IPS DF 19.7 (cell line): ENCODE data around the gene PGAM5.

Experiments
- DNase-seq: peaks from one replicate; pipeline ENCODE4 v3.0.0-alpha.2; 2013; ENCODE audit warnings: low read depth, low spot score

The PGAM5 gene

DNA sequence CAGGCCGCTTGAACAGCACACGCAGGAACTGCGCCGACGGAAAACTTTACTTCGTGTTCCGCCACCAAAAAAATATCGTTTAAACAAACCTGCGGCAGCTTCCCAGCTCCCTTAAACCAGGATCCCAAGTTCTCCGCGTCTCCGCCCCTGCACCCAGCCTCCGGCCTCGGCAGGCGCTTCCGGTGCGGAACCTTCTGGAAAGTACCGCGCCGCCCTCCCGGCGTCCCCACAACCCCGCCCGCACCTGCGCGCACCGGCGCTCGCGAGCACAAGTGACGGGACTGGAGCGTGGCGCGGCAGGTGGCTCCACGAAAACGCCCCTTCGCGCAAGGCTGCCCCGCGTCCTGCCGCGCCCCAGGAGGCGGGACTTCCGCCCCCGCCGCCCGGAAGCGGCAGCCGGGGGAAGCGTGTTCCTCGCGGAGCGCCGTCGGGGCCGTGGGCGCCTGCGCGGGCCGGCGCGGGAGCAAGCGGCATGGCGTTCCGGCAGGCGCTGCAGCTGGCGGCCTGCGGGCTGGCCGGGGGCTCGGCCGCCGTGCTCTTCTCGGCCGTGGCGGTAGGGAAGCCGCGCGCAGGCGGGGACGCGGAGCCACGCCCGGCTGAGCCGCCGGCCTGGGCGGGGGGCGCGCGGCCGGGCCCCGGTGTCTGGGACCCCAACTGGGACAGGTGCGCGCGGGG, at the start of gene PGAM5:
Gene PGAM5, plus strand, starts transcription at position 438 of the 675 bp plus-strand sequence. Its CDS starts 35 bp downstream, at position 473.
- DNase-seq: no peak

DNA sequence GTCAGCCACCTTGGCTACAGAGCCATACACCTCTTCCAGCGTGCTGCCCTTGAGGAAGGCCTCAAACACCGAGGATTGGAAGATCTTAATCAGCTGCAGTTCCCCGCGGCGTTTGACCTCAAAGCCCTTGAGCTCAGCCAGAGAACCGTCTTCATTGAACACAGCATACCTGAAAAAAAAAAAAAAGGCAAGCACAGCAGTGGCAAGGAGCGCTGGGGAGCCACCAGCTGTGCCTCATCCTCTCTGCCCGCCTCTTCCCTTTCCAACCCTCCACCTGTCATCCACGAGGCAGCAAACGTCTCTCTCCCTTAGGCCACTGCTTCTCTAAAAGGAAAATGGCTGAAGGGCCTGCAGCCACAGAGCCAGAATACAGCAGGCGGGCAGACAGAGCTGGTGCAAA, 49.6 kb upstream of the PGAM5 start:
- DNase-seq: no peak

DNA sequence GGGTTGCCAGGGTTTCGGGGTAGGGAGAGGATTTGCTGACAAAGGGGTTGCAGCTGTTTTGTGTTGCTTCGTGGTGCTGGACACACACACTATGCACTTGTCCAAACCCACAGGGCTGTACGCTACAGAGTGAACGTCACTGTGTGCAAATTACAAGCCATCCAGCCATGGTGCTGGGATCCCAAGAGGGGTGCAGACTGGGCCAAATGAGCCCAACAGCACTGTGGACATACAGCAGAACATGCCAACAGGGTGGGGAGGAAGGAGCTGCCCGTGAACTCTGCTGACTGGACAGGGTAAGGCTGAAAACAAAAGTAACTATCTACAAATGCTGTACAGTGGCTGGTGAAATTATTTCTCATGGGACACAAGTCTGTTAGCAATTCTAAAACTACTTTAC, 48.7 kb upstream of the PGAM5 start:
- DNase-seq: no peak

DNA sequence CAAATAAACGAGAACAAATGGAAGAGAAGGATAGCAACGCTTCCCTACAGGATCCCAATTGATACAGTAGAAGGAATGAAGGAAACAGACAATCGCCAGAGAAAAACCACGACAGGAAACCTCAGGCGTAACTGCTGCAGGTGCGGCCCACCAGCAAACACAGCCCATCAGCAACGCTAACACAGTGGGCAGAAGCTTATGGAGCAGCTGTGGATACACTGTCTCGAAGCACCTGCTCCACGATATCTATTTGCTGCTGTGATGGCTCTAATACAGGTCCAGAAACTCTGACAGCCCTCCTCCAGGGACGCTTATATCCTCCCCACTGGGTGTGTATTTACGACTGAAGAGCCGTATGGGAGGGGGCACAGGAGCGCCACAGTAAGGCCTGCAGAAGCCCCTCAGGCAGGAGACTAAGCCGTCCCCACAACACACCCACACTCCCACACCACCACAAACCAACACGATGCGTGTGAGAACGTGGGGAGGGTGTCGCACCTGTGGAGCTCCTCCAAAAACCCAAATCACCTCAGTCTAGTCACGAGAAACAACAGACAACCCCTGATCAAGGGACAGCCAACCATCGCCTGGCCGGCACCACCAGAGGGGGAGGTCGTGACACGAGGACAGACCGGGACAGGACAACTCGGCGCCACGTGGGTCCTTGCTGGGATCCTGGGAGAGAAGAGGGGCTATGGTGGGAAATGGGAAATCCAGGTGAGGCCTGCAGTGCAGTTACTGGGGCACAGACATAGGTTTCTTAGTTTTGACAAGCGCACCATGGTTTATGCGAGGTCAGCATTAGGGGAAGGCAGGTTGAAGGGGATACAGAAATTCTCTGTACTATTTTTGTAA, 47.5 kb upstream of the PGAM5 start:
- DNase-seq: no peak

DNA sequence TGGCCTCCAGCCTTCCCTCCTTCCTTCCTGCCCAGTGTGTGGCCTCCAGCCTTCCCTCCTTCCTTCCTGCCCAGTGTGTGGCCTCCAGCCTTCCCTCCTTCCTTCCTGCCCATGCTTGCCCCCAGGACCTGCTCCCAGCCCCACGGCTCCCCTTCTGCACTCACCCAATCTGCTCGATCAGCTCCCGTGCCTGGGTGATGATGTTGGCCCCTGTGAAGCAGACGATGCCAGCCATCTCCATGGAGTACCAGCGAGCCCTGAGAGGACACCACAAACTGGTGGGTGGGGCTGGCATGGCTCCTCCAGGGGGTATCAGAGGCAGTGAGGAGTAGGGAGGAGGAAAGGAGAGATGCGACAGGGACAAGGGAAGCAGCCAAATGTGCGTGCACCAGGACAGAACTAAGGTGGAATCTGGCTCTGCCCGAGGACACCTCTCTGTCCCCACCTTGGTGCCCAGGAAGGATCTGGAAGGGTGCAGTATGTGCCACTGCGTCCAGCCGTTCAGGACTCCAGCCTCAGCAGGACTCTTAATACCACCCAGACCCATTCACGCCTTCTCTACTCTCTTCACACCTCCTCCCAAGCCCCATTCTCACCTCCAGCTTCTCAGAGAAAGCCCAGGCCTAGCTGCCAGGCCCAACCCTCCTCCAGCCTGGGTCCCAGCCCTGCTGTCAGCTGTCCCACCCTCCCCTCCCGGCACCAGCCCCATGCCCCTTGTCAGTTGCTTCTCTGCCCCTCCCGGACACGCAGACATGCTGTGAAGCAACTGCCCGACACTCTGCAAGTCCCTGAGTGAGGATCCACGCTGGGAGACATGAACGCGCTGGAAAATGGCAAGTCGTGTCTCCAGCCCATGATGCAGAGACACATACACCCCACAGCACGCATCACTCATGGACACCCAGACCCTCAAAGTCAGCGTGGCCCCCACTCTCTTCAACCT, 46.2 kb upstream of the PGAM5 start:
- no peak for DNase-seq

DNA sequence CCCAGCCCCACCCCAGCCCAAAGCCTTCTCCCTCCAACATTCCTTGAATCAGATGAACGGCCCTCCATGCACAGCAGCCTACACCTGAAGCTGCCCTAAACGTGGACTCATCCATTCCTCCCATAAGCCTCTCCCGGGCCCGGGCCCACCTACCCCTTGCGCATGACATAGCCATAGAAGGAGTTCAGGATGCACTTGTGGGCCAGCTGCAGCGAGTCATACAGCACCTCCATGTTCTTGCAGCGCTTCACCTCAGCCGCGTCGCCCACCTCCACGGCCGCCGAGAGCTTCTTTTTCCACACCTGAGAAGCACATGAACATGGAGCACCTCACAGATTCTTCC, 45.5 kb upstream of the PGAM5 start:
- DNase-seq: no peak

DNA sequence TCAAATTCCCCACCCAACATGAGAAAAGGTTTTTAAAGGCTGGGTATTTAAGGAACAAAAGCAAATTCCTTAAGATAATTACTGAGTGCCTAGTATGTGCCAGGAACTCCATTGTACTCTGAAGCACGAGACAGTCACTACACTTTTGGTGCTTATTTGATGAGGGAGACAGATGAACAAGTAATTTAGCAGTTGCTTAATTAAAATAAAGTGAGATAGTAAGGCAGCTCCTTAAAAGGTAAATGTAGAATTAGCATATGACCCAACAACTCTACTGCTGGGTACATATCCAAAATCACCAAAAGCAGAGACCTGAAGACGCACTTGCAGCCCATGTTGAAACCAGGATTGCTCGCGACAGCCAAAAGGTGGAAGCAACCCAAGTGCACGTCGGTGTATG, 44.8 kb upstream of the PGAM5 start:
- DNase-seq: no peak

DNA sequence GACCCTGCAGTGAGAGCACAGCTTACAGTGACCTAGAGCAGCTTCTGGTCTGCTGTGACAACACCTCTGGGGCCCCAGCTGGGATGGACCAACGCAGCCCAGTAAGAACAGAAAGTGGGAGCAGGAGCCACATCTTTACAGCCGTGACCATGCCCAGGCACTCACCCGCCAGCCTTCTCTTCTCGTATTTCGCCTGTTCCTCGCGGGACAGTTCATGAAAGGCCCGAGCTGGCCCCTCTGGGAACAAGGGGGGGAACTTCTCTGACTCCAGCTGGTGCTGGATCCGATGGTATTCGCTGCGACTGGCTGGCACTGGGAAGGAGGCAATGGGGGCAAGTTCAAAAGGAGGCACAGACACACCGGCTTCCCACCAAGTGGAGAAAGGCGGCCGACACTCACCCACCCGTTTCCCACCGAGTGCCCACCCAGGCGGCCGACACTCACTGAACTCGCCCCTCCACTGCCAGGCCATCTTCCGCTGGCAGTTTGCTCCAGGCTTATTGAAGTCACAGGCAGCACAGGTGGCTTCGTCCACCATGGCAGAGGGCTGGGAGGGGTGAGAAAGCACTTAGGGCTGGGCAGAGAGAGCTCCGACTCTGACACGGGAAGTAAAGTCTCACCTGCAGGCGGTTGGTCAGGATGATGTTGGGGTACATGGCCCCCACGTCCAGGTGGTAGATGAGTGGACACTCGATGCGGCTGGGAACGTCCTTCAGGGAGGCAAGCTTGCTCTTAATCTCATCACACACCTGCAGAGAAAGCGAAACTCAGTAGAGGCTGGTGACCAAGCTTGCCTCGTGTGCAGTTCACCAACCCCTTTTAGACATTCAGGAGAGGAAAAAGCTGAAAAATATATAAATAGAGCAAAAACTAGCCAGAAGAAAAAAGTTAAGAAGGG, 42.2 kb upstream of the PGAM5 start:
- DNase-seq: no peak

DNA sequence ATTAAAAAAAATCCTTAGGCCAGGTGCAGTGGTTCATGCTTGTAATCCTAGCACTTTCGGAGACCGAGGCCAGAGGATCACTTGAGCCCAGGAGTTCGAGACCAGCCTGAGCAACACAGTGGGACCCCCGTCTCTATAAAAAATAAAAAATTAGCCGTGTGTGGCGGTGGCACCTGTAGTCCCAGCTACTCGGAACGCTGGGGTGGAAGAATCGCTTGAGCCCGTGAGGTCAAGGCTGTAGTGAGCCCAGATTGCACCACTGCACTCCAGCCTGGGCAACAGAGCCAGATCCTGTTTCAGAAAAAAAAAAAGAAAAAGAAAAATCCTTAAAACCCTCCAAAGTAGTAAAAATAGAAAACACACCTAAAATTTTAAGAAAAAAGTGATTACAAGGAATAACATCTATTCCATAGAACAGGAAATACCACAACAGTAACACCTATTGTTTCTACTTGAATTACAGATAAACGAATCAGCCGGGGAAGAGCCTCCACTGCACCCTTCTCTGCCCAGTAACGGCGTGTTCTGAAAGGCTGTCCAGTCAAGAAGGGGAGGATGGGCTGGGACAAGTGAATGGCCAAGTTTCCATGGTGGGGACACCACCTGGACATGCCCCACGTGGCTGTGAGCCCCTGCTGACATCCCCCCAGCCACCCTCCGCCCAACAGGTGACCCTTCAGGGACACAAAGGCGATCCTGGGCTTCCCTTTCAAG, 41.3 kb upstream of the PGAM5 start:
- DNase-seq: no peak

DNA sequence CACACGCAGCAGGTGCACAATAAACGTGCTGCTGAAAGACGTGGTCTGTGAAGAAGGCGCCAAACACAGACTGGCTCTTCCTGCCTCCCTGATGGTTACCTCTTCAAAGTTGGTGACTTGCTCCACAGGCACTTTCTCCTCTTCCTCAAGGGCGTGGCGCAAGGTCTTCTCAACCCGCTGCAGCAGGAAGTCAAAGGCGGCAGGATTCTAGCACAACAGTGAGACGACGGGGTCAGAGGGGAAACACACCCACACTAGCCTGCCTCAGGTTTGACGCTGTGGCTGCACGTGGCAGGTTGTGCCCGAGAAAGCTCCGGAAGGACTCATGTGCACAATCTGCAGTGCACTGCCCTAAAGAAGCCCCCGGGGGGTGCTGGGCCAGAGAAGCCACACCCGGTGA, 38.5 kb upstream of the PGAM5 start:
- no peak for DNase-seq

DNA sequence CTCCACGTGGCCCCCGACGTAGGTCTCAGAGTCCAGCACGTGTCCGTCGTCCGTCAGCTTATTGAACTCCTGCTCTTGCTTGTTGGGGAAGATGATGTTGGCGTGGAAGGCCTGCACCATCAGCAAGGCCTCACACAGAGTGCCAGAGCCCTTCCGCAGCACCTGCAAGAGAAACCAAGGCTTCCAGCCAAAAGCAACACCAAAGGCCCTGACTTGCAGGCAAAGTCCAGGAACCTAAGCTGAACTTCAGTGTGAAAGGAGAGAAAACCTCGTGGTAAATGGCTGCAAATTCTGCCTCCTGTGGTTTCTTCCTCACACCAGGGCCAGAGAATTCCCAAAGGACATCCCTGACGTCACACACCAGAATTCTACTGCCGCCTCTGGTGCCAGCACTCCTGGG, 38.0 kb upstream of the PGAM5 start:
- DNase-seq: no peak

DNA sequence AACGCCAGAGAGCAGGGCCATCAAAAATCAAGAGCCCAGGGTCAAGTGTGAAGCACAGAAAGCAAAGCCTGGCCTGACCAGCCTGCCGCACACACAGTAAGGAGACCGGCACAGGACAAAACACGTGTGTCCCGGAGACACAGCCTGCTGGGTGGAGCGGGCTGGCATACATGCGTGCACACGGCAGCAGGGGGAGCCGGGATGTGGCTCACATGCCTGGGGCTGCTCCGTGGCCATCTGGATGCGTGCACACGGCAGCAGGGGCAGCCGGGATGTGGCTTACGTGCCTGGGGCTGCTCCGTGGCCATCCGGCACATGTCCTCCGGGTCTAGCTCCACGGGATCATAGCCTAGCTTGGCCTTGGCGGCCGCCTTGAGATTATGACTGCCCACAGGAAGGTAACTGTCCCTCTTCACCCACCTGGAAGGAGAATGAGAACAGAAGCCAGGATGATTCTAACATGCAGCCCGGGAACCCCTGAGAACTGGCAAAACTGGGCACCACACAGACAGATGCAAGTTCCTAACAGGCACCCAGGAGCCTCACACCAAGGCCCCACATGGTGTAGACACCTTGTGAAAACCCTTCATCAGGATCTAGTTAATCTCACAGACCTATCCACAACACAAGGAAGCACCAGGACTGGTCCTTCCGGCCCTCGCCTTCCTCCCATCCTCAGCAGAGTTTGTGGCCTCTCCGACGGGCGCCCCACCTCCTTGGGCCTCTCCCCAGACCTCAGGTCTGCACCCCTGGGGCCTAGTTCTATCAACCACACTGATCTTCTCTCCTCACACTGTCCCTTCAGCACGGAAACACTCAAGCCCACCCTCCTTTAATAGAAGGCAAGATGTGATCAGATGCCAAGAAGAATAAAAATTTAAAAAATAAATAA, 37.1 kb upstream of the PGAM5 start:
- DNase-seq: no peak

DNA sequence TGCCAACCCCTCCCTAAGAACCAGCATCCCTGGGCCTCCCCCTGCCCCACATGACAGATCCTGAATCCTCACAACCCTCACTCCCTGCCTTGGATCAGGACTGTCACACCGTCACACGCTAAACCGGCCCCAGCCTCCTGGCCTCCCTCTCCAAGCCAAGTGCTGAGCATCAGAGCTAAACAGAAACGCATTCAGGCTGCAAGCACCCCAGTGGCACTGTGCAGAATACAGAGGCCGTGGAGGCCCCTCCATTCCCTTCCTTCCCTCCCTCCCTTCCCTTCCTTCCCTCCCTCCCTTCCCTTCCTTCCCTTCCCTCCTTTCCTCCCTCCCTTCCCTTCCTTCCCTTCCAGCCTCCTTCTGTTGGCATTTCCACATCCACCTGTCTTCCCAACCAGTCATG, 36.1 kb upstream of the PGAM5 start:
- DNase-seq: no peak

DNA sequence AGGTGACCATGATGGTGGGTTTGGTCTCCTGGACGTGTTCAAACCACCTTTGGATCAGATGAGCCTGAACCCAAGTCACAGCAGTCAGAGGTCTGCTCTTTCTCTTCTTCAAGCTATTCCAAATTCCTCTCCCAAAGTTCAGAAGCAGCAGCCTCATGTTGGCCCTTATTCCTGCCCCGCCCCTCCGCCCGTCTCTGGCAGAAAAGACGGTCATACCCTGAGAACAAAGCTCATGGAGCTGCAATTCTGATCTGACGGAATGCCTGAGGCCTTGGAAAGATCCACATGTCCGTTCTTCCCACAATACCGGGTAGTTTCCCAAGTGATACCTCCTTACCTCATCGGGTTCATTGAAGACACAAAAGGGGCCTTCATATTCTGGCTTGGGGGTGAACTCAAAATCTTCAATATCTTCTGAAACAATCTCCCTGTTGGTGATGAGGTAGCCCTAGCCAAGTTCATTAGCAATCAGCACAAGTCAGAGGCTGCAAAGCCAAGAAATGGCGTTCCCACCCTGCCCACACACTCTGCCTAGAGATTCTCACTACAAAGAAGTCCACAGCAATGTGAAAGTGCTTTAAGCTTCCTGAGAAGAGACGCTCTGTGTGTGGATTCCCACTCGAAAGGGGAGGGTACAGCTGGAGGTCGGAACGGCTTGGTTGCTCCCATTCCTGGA, 34.7 kb upstream of the PGAM5 start:
- no peak for DNase-seq

DNA sequence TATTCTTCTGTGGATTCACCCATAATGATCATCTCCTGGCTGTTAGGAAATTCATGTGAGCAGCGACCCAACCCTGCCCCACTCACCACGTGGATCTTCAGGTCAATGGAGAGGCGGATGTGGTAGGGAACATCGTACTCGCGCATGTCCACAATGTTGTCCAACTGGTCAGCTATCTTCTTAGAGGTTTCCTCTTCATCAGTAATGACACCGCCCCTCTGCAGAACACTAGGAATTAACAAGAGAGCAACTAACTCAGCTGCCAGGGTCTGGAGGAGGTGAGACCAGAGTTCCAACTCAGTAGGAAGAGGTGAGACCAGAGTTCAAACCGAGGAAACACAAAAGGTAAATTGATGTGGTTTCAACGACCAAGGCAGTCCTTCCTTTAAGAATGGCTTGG, 33.1 kb upstream of the PGAM5 start:
- no peak for DNase-seq

DNA sequence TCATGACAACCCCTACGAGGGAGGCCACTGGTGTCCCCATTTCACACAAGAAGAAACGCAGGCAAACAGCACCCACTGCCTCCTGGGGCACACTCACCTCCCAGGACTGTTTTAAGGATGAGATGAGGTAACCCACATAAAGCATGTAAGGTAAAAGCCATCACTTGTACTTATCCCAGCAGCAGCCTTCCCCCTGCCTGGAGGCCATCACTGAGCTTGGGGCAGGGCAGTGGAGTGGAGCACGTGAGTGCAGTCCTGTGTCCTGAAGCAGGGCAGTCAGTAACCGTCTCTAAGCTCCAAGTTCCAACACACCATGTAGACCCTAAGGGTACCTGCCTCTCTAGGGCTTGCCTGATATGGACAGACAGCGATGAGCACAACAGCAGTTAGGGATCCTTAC, 25.2 kb upstream of the PGAM5 start:
- no peak for DNase-seq

DNA sequence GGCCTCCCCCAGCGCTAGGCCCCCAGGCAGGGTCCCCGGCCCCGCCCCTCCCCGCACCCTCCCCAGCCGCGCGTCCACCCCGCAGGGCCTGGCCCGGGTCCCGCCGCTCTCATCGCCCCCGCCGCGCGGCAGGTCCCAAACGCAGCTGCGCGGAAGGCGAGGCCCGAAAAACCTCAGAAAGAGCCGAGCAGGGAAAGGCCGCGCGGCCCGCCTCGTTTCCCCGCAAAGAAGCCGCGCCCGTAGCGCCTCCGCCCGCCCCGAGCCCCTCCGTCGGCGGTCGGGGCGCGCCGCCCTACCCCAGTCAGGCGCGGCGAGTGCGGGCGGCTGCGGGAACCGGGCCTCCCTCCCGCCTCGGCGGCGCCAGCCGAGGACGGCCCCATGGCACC, 23.8 kb upstream of the PGAM5 start:
- no peak for DNase-seq

DNA sequence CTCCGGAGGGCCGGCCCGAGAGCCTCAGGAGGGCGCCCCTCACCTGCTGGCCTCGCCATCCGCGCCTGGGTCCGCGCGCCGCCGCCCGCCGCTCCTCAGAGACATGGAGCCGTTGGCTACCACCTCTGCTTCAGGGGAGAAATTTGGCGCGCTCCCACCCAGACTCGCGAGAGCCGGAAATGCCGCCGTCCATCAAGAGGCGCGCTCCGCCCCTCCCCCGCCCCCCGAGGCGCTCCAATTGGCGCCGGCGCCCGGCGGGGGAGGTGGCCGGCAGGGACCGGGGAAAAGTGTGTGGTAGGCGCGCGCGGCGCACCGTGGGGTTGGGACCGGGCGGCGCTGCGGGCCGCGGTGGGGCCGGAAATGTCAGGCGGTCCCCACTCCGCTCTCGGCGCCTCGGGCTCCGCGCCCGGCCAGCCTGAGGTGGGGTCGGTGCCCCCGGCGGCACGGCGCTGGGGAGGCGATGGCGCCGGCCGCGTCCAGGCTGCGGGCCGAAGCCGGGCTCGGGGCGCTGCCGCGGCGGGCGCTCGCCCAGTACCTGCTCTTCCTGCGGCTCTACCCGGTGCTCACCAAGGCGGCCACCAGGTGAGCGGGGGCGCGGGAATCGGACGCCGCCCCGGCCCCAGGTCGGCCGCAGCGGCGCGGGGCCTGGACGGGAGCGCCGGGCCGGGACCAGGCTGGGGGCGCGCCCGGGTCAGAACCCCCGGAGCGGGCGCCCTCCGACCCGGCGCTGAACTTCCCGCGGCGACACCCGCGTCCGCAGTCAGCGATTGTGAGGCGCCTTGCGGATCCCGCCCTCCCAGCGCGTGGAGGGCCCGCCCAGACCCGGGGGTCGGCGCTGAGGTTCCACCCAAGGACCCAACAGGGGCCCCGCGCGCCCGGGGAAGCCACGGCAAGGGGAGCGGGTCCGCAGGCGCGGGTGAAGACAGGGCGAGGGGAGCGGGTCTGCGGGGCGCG, 23.2 kb upstream of the PGAM5 start, which contains the start of the genes POLE and PXMP2:
Gene POLE, minus strand, starts transcription at position 132 of the 954 bp plus-strand sequence. Its CDS starts 27 bp downstream, at position 105.
Gene PXMP2, plus strand, starts transcription at position 377 of the 954 bp plus-strand sequence. Its CDS starts 84 bp downstream, at position 461.
- peak; percentile 70 for DNase-seq
